ENCODE results near the gene HOXC9.

HOXC9 gene

GRCh38 chr12:53993162-53994008 lies 6.6 kb upstream of the HOXC9 start (continued):
- TF ChIP-seq PRDM2 (tag by site-specific recombination; IDR thresholded peaks at IDR 0.05; ENCODE audit: borderline replicate concordance) (no peak), ZNF626 (tag by site-specific recombination; IDR thresholded peaks at IDR 0.05) (no peak)

- ChIA-PET POLR2A (interaction anchor here (0.6 kb wide), 1 partner anchor 24 kb away, joined by 5 read pairs; no protein-coding TSS in a partner anchor), CTCF (interaction anchor here (1.7 kb wide), 1 partner anchor 9 kb away, joined by 10 read pairs; the partner anchor contains the start of gene HOXC10)
- peaks cover 43% of the 10 kb centered on the region for H3K4me1 ChIP-seq (ENCODE audit: control insufficient read depth, insufficient read depth, low read length)
- H3K4me3 ChIP-seq (ENCODE audit: low read depth, low read length) = no peak overlapping the region
- TF ChIP-seq ZNF629 (tag by site-specific recombination; IDR thresholded peaks at IDR 0.05) (no peak), ZSCAN5A (tag by site-specific recombination; IDR thresholded peaks at IDR 0.05) (no peak)
- no peaks in the 10 kb centered on the region for H3K36me3 ChIP-seq (ENCODE audit: control insufficient read depth in 2 of 2, insufficient read depth in 1 of 2, low read length in 2 of 2)
- no peaks in the 10 kb centered on the region for H3K9me3 ChIP-seq (ENCODE audit: control insufficient read depth, insufficient read depth, low read depth, low read length)
- H3K27ac ChIP-seq (ENCODE audit: extremely low read depth, low read depth, low read length) = no peak overlapping the region; the same call in 1 of the 2 replicates
Observed at GRCh38 chr12:53994009-53994263, 6.0 kb upstream of the HOXC9 start.

- Histone ChIP-seq H3K4me1 (ENCODE audit: control insufficient read depth, insufficient read depth, low read length) (peaks cover 44% of the 10 kb centered on the region), H3K36me3 (ENCODE audit: control insufficient read depth in 2 of 2, insufficient read depth in 1 of 2, low read length in 2 of 2) (no peaks in the 10 kb centered on the region), H3K27ac (ENCODE audit: extremely low read depth, low read depth, low read length) (peak overlapping the region; percentile 98), H3K4me3 (ENCODE audit: low read depth, low read length) (peak overlapping the region; percentile 61), H3K9me3 (ENCODE audit: control insufficient read depth, insufficient read depth, low read depth, low read length) (no peaks in the 10 kb centered on the region)
- POLR2A ChIA-PET = interaction anchor here (0.6 to 2.2 kb wide), 12 partner anchors 9 to 237 kb away, joined by 3 to 14 read pairs (median 4); partner anchors contain the start of genes HOXC10 and HOXC13
- CTCF ChIA-PET = interaction anchor here (0.9 to 1.0 kb wide), 3 partner anchors 218 to 374 kb away, joined by 4 to 5 read pairs (median 4); no protein-coding TSS in a partner anchor
- TF ChIP-seq ZFP3 (tag by site-specific recombination; IDR thresholded peaks at IDR 0.05; ENCODE audit: low read depth) (no peak), ZBTB10 (tag by site-specific recombination; IDR thresholded peaks at IDR 0.05) (0 out of 2 replicates have a peak, but pooled peaks have one; percentile 14), SP2 (tag by site-specific recombination; IDR thresholded peaks at IDR 0.05) (peak; percentile 57), BCL11A (tag by site-specific recombination; IDR thresholded peaks at IDR 0.05; ENCODE audit: low read depth) (peak; percentile 11; the same call in 1 of the 2 replicates), ZNF140 (tag by site-specific recombination; IDR thresholded peaks at IDR 0.05) (no peak), GLIS1 (tag by site-specific recombination; IDR thresholded peaks at IDR 0.05) (0 out of 2 replicates have a peak, but pooled peaks have one; percentile 19), ZNF398 (tag by site-specific recombination; IDR thresholded peaks at IDR 0.05) (peak; percentile 82), ZNF394 (tag by site-specific recombination; IDR thresholded peaks at IDR 0.05; ENCODE audit: borderline replicate concordance) (no peak), KLF16 (tag by site-specific recombination; IDR thresholded peaks at IDR 0.05) (no peak), WT1 (tag by site-specific recombination; IDR thresholded peaks at IDR 0.05) (peak; percentile 85), ZNF521 (tag by site-specific recombination; IDR thresholded peaks at IDR 0.05) (no peak), ZNF324 (tag by site-specific recombination; IDR thresholded peaks at IDR 0.05) (no peak), ZNF791 (tag by site-specific recombination; IDR thresholded peaks at IDR 0.05) (no peak), KLF8 (tag by site-specific recombination; IDR thresholded peaks at IDR 0.05) (peak; percentile 60; the same call in 1 of the 2 replicates)
Observed at GRCh38 chr12:53994264-53995001, 5.5 kb upstream of the HOXC9 start.

Data from HEK293 (cell line).